ENCODE data around the gene LIG1. TPM values are rescaled to one million over a fixed set of nuclear protein-coding genes. Genes with fewer than 3 reads are reported as not detected.

Gene LIG1
- total RNA-seq, 1 donor from 2014 or later: 17.0 TPM

DNA sequence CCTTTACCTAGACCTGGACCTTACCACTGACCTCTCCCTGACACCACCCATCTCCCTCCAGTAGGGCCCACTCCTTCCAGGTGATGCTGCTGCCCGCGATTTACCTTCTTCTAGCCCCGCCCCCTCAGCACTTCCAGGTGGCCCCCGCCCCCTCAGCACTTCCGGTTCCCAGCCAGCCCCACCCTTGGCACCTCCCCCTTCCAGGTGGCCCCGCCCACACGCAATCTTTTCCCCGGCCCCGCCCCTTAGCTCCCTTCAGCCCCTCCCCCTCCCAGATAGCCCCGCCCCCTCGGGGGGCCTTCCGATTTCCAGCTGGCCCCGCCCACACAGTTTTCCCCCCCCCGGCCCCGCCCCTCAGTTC is 586 bp downstream of the LIG1 start:
- Mint-ChIP-seq H3K4me1 (ENCODE audit: low read depth) (peaks cover 18% of the 10 kb centered on the region), H3K36me3 (ENCODE audit: low read depth) (peaks cover 9% of the 10 kb centered on the region), H3K9me3 (ENCODE audit: low read depth) (no peaks in the 10 kb centered on the region), H3K27me3 (ENCODE audit: low read depth) (no peaks in the 10 kb centered on the region), H3K27ac (ENCODE audit: unreplicated experiment) (peak overlapping the region; percentile 98), H3K4me3 (ENCODE audit: unreplicated experiment) (peak overlapping the region; percentile 98)
- DNase-seq (ENCODE audit: low spot score): no peak
- TF ChIP-seq, protein P1, sequence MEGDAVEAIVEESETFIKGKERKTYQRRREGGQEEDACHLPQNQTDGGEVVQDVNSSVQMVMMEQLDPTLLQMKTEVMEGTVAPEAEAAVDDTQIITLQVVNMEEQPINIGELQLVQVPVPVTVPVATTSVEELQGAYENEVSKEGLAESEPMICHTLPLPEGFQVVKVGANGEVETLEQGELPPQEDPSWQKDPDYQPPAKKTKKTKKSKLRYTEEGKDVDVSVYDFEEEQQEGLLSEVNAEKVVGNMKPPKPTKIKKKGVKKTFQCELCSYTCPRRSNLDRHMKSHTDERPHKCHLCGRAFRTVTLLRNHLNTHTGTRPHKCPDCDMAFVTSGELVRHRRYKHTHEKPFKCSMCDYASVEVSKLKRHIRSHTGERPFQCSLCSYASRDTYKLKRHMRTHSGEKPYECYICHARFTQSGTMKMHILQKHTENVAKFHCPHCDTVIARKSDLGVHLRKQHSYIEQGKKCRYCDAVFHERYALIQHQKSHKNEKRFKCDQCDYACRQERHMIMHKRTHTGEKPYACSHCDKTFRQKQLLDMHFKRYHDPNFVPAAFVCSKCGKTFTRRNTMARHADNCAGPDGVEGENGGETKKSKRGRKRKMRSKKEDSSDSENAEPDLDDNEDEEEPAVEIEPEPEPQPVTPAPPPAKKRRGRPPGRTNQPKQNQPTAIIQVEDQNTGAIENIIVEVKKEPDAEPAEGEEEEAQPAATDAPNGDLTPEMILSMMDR (IDR thresholded peaks at IDR 0.05): no peak

GRCh38 chr19:48168689-48169088 is 1.5 kb downstream of the LIG1 start:
- H3K27me3 Mint-ChIP-seq (ENCODE audit: low read depth): no peaks in the 10 kb centered on the region
- no peaks in the 10 kb centered on the region for H3K9me3 Mint-ChIP-seq (ENCODE audit: low read depth)
- H3K36me3 Mint-ChIP-seq (ENCODE audit: low read depth): peaks cover 5% of the 10 kb centered on the region
- H3K4me1 Mint-ChIP-seq (ENCODE audit: low read depth): peaks cover 18% of the 10 kb centered on the region
- TF ChIP-seq, protein P1 (IDR thresholded peaks at IDR 0.05): no peak
- DNase-seq (ENCODE audit: low spot score): no peak
- no peak overlapping the region for H3K27ac Mint-ChIP-seq (ENCODE audit: unreplicated experiment)
- no peak overlapping the region for H3K4me3 Mint-ChIP-seq (ENCODE audit: unreplicated experiment)

DNA sequence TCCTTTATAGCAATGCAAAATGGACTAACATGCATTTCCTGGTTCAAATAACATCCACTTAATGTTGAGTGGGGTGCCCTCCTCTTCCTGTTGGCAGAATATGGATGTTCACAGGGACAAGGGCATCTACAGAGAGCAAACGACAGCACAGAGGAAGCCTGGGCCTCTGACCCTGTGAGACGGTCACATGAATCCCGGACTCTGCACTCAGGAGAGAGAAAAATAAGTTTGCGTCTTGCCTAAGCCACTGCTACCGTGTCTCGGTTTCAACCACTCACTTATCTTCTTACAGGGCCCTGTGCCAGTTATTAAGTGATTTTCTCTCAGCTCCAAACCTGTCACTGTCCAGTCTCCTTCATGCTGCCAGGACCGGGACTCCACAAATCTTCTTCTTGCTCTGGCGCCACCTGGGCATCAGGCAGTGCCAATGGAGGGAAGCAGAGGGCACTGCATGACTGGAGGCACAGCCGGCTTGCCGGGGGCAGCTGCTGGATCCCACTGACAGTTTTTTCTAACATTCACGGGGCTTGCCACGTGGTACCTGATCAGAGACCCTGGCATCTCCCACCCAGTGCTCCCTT is 11.8 kb downstream of the LIG1 start:
- no peak overlapping the region for H3K27ac Mint-ChIP-seq (ENCODE audit: unreplicated experiment)
- H3K4me1 Mint-ChIP-seq (ENCODE audit: low read depth): no peaks in the 10 kb centered on the region
- peaks cover 8% of the 10 kb centered on the region for H3K36me3 Mint-ChIP-seq (ENCODE audit: low read depth)
- TF ChIP-seq, protein P1 (IDR thresholded peaks at IDR 0.05): no peak
- H3K4me3 Mint-ChIP-seq (ENCODE audit: unreplicated experiment): no peak overlapping the region
- no peak for DNase-seq (ENCODE audit: low spot score)
- H3K27me3 Mint-ChIP-seq (ENCODE audit: low read depth): no peaks in the 10 kb centered on the region
- no peaks in the 10 kb centered on the region for H3K9me3 Mint-ChIP-seq (ENCODE audit: low read depth)

DNA sequence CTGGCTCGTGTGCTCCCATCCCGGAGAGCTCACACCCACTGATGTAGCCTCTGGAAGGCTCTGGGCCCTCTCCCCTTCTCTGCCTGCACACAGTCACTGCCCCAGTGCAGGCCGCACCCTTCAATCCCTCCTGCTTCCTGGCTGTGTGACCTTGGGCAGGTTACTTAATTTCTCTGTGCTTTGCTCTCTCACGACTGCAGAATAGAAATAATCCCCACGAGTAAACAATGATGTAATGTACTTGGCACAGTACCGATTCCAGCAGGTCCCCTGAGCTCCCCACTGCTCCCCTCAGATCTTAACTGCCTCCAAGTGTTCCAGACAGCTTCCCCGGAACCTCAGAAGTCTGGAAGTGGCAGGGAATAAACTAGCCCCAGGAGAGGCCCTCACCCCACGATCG is 16.1 kb downstream of the LIG1 start:
- no peaks in the 10 kb centered on the region for H3K9me3 Mint-ChIP-seq (ENCODE audit: low read depth)
- peaks cover 7% of the 10 kb centered on the region for H3K4me1 Mint-ChIP-seq (ENCODE audit: low read depth)
- H3K27me3 Mint-ChIP-seq (ENCODE audit: low read depth): no peaks in the 10 kb centered on the region
- TF ChIP-seq, protein P1 (IDR thresholded peaks at IDR 0.05): no peak
- peak overlapping the region; percentile 61 for H3K27ac Mint-ChIP-seq (ENCODE audit: unreplicated experiment)
- peaks cover 6% of the 10 kb centered on the region for H3K36me3 Mint-ChIP-seq (ENCODE audit: low read depth)
- no peak overlapping the region for H3K4me3 Mint-ChIP-seq (ENCODE audit: unreplicated experiment)
- no peak for DNase-seq (ENCODE audit: low spot score)

DNA sequence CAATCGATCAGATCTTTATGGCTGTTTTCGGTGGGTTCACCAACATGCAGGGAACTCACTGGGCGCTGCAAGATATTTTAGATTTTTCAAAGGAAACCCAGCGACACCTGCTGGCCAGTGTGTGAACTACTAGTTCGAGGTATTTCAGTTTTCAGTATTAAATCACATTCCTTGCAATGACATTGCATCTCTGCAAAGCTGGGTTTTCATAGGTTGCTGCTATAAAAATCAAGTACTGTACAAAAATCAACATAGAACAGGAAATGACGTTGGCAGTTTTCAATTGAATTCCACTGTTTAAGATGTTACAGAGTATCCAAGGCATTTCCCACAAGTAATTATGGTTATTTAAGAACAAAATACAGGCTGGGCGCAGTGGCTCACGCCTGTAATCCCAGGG is 17.6 kb downstream of the LIG1 start:
- no peaks in the 10 kb centered on the region for H3K9me3 Mint-ChIP-seq (ENCODE audit: low read depth)
- H3K4me3 Mint-ChIP-seq (ENCODE audit: unreplicated experiment): no peak overlapping the region
- peak overlapping the region; percentile 91 for H3K27ac Mint-ChIP-seq (ENCODE audit: unreplicated experiment)
- peaks cover 7% of the 10 kb centered on the region for H3K36me3 Mint-ChIP-seq (ENCODE audit: low read depth)
- no peaks in the 10 kb centered on the region for H3K27me3 Mint-ChIP-seq (ENCODE audit: low read depth)
- H3K4me1 Mint-ChIP-seq (ENCODE audit: low read depth): peaks cover 7% of the 10 kb centered on the region
- DNase-seq (ENCODE audit: low spot score): no peak
- TF ChIP-seq, protein P1 (IDR thresholded peaks at IDR 0.05): peak; percentile 93
